Keratinocyte (primary cell): ENCODE results near the gene CARD16. TPM values are rescaled to one million over a fixed set of nuclear protein-coding genes. Genes with fewer than 3 reads are reported as not detected.

Experiments
- DNase-seq: peaks from one replicate; pipeline ENCODE4 v3.0.0-alpha.2; 2011; ENCODE audit warnings: low read depth, missing footprints, low spot score
- FAIRE-seq: peaks from 2 replicates; lab custom pipeline; 2011; peaks lifted over from hg19 to GRCh38; lab: Jason Lieb, UNC
- H2AFZ ChIP-seq: 2 replicates; pipeline ENCODE4 v1.6.0; 2012; ENCODE audit warnings: low read length, control low read depth, inconsistent platforms; ENCODE audit not compliant: control insufficient read depth
- H3K27ac ChIP-seq: 2 replicates; pipeline ENCODE4 v1.5.1; 2011; ENCODE audit warnings: low read length; ENCODE audit not compliant: control insufficient read depth, insufficient read depth
- H3K27me3 ChIP-seq: 3 replicates; pipeline ENCODE4 v1.6.0; 2011; ENCODE audit warnings: low read length; ENCODE audit not compliant: control insufficient read depth, insufficient read depth; ENCODE audit errors: extremely low read depth
- H3K36me3 ChIP-seq, 2 experiments: 2 replicates in 1 of 2; 3 replicates in 1 of 2; pipeline ENCODE4 v1.5.1; 2011; ENCODE audit warnings: low read length in 2 of 2, mild to moderate bottlenecking in 1 of 2; ENCODE audit not compliant: control insufficient read depth in 2 of 2, insufficient read depth in 2 of 2; ENCODE audit errors: extremely low read depth in 1 of 2
- H3K4me1 ChIP-seq: 3 replicates; pipeline ENCODE4 v1.5.1; 2011; ENCODE audit warnings: low read length; ENCODE audit not compliant: control insufficient read depth, insufficient read depth; ENCODE audit errors: extremely low read depth
- H3K4me2 ChIP-seq: 3 replicates; pipeline ENCODE4 v1.6.0; 2011; ENCODE audit warnings: low read depth, low read length; ENCODE audit not compliant: control insufficient read depth, insufficient read depth; ENCODE audit errors: extremely low read depth
- H3K4me3 ChIP-seq, 3 experiments: fragments of 200-600 bp in 1 of 3; sonication (generic) in 1 of 3; 2 replicates in 2 of 3; 3 replicates in 1 of 3; pipeline ENCODE4 v1.5.1; 2011 to 2016; ENCODE audit warnings: low read length in 3 of 3, mild to moderate bottlenecking in 3 of 3, control low read depth in 2 of 3, inconsistent platforms in 1 of 3, low read depth in 1 of 3, mixed read lengths in 1 of 3, mixed run types in 1 of 3, moderate library complexity in 1 of 3; ENCODE audit not compliant: control insufficient read depth in 2 of 3, insufficient read depth in 2 of 3; ENCODE audit errors: extremely low read depth in 1 of 3
- H3K79me2 ChIP-seq: 2 replicates; pipeline ENCODE4 v1.6.0; 2012; ENCODE audit warnings: low read length; ENCODE audit not compliant: control insufficient read depth, insufficient read depth
- H3K9ac ChIP-seq: 3 replicates; pipeline ENCODE4 v1.6.0; 2011; ENCODE audit warnings: low read length; ENCODE audit not compliant: control insufficient read depth, insufficient read depth; ENCODE audit errors: extremely low read depth
- H3K9me1 ChIP-seq: 3 replicates; pipeline ENCODE4 v1.6.0; 2011; ENCODE audit warnings: low read length; ENCODE audit not compliant: control insufficient read depth, insufficient read depth; ENCODE audit errors: extremely low read depth
- H3K9me3 ChIP-seq: 2 replicates; pipeline ENCODE4 v1.5.1; 2012; ENCODE audit warnings: low read depth, low read length; ENCODE audit not compliant: control insufficient read depth
- H4K20me1 ChIP-seq: 3 replicates; pipeline ENCODE4 v1.6.0; 2011; ENCODE audit warnings: low read length; ENCODE audit not compliant: control insufficient read depth, insufficient read depth; ENCODE audit errors: extremely low read depth
- CTCF ChIP-seq, 3 experiments: IDR thresholded peaks in 1 of 3; conservative IDR thresholded peaks in 1 of 3; optimal IDR thresholded peaks in 1 of 3; 2 replicates in 2 of 3; 3 replicates in 1 of 3; pipeline versions ENCODE3 to v1.5.1; 2011; ENCODE audit warnings: low read length in 3 of 3, mild to moderate bottlenecking in 3 of 3, moderate library complexity in 2 of 3, control low read depth in 1 of 3, inconsistent platforms in 1 of 3; ENCODE audit not compliant: insufficient read depth in 2 of 3; ENCODE audit errors: extremely low read depth in 1 of 3
- EZH2 ChIP-seq: IDR thresholded peaks from one replicate; pipeline ENCODE4 v1.6.1; 2012; ENCODE audit warnings: inconsistent platforms, mild to moderate bottlenecking, low read length, moderate library complexity
- dilution Hi-C: fragments of 300-500 bp; cut with MboI; formaldehyde crosslinking; loops from one replicate; pipeline ENCODE4 v1.7.0; 2020; ENCODE audit warnings: low sequenced_read_pairs; ENCODE audit not compliant: extremely low pct_ligation_motif_present
- polyA plus RNA-seq, 5 experiments: library from polyadenylated mRNA; depleted of rRNA in 3 of 5; stranded (reverse) in 3 of 5; stranded (forward) in 1 of 5; unstranded in 1 of 5; fragments of >200 nt; gene quantifications; 1 replicate in 1 of 5; 2 replicates in 3 of 5; 3 replicates in 1 of 5; pipeline versions ENCODE4 v1.2.1 to v1.2.3, GENCODE V29; 2011 to 2012; ENCODE audit warnings: missing spikeins in 2 of 5, low read depth in 1 of 5, low replicate concordance in 1 of 5

The CARD16 gene
- polyA plus RNA-seq, 1 donor (not counting 4 experiments of a cell fraction or from before 2014, with no cell fraction given), result 16.6 TPM

- dilution Hi-C loops, result no loop called here
- no peak overlapping the region for H3K4me3 ChIP-seq
- DNase-seq, result no peak
- H2AFZ ChIP-seq, result no peak overlapping the region
- H3K9ac ChIP-seq, result no peak overlapping the region
- no peak for FAIRE-seq
- H3K4me1 ChIP-seq, result peaks cover 7% of the 10 kb centered on the region
- no peak overlapping the region for H3K4me2 ChIP-seq
- no peaks in the 10 kb centered on the region for H3K9me1 ChIP-seq
- TF ChIP-seq EZH2 (no peak), CTCF (optimal IDR thresholded peaks at IDR 0.05 in 1 of 3, IDR thresholded peaks at IDR 0.05 in 1 of 3, conservative IDR thresholded peaks at IDR 0.05 in 1 of 3; ENCODE audit: extremely low read depth in 1 of 3, insufficient read depth in 2 of 3, low read length in 3 of 3) (no peak)
- H3K27me3 ChIP-seq, result no peaks in the 10 kb centered on the region
- no peaks in the 10 kb centered on the region for H3K9me3 ChIP-seq
- H3K27ac ChIP-seq, result no peak overlapping the region
- no peaks in the 10 kb centered on the region for H4K20me1 ChIP-seq
- H3K36me3 ChIP-seq, result no peaks in the 10 kb centered on the region
- H3K79me2 ChIP-seq, result no peaks in the 10 kb centered on the region
These were observed 6.4 kb upstream of the CARD16 start for GRCh38 chr11:105051559-105051958.

GRCh38 chr11:105049481-105049880 lies 4.3 kb upstream of the CARD16 start:
- Histone ChIP-seq H3K4me3 (no peak overlapping the region), H3K4me1 (peaks cover 22% of the 10 kb centered on the region), H3K27ac (no peak overlapping the region), H3K9me1 (no peaks in the 10 kb centered on the region), H4K20me1 (no peaks in the 10 kb centered on the region), H3K9me3 (no peaks in the 10 kb centered on the region), H3K36me3 (no peaks in the 10 kb centered on the region), H2AFZ (no peak overlapping the region), H3K4me2 (no peak overlapping the region), H3K79me2 (no peaks in the 10 kb centered on the region), H3K9ac (no peak overlapping the region), H3K27me3 (no peaks in the 10 kb centered on the region)
- no peak for TF ChIP-seq EZH2
- no peak for TF ChIP-seq CTCF (optimal IDR thresholded peaks at IDR 0.05 in 1 of 3, IDR thresholded peaks at IDR 0.05 in 1 of 3, conservative IDR thresholded peaks at IDR 0.05 in 1 of 3; ENCODE audit: extremely low read depth in 1 of 3, insufficient read depth in 2 of 3, low read length in 3 of 3)
- no peak for DNase-seq
- dilution Hi-C loops, result no loop called here
- no peak for FAIRE-seq
